ENCODE data around the gene FN3KRP.
"Not testable (repeated sequence)": the region's sequence is repeated elsewhere in the genome, so short reads cannot be mapped to it uniquely, and the experiment has no call there.

The FN3KRP gene

GRCh38 chr17:82737967-82738877 is 21.7 kb downstream of the FN3KRP start:
- in situ Hi-C loops (cut with HindIII; ENCODE audit: low sequenced_read_pairs): no loop called here

GRCh38 chr17:82740906-82741759 is 24.6 kb downstream of the FN3KRP start:
- in situ Hi-C loops (cut with HindIII; ENCODE audit: low sequenced_read_pairs): no loop called here

- in situ Hi-C loops (cut with HindIII; ENCODE audit: low sequenced_read_pairs): no loop called here
Observed at GRCh38 chr17:82743344-82744219, 27.1 kb downstream of the FN3KRP start.

GRCh38 chr17:82744736-82745135 is 28.2 kb downstream of the FN3KRP start:
- in situ Hi-C loops (cut with HindIII; ENCODE audit: low sequenced_read_pairs): not testable (repeated sequence)

GRCh38 chr17:82745524-82745923 is 29.0 kb downstream of the FN3KRP start:
- in situ Hi-C loops (cut with HindIII; ENCODE audit: low sequenced_read_pairs): no loop called here

- in situ Hi-C loops (cut with HindIII; ENCODE audit: low sequenced_read_pairs): no loop called here
Observed at GRCh38 chr17:82748756-82749155, 32.2 kb downstream of the FN3KRP start.

- in situ Hi-C loops (cut with HindIII; ENCODE audit: low sequenced_read_pairs): no loop called here
Observed at GRCh38 chr17:82750241-82750908, 33.9 kb downstream of the FN3KRP start.

- in situ Hi-C loops (cut with HindIII; ENCODE audit: low sequenced_read_pairs): no loop called here
Observed at GRCh38 chr17:82751171-82751570, 34.7 kb downstream of the FN3KRP start.

GRCh38 chr17:82751571-82752370 is 35.3 kb downstream of the FN3KRP start, which contains the start of gene TBCD:
TBCD (plus strand) TSS chr17:82752065; CDS start chr17:82752194, 129 bp downstream.
- in situ Hi-C loops (cut with HindIII; ENCODE audit: low sequenced_read_pairs): no loop called here

GRCh38 chr17:82752371-82753200 is 36.1 kb downstream of the FN3KRP start:
- in situ Hi-C loops (cut with HindIII; ENCODE audit: low sequenced_read_pairs): no loop called here

- in situ Hi-C loops (cut with HindIII; ENCODE audit: low sequenced_read_pairs): no loop called here
Observed at GRCh38 chr17:82753201-82753464, 36.6 kb downstream of the FN3KRP start.

- in situ Hi-C loops (cut with HindIII; ENCODE audit: low sequenced_read_pairs): no loop called here
Observed at GRCh38 chr17:82754297-82755208, 38.0 kb downstream of the FN3KRP start.

GRCh38 chr17:82756166-82756565 is 39.7 kb downstream of the FN3KRP start:
- in situ Hi-C loops (cut with HindIII; ENCODE audit: low sequenced_read_pairs): no loop called here

GRCh38 chr17:82765371-82765770 is 48.9 kb downstream of the FN3KRP start:
- in situ Hi-C loops (cut with HindIII; ENCODE audit: low sequenced_read_pairs): no loop called here

GRCh38 chr17:82767041-82767754 is 50.7 kb downstream of the FN3KRP start:
- in situ Hi-C loops (cut with HindIII; ENCODE audit: low sequenced_read_pairs): no loop called here

- in situ Hi-C loops (cut with HindIII; ENCODE audit: low sequenced_read_pairs): no loop called here
Observed at GRCh38 chr17:82769041-82769440, 52.5 kb downstream of the FN3KRP start.

- in situ Hi-C loops (cut with HindIII; ENCODE audit: low sequenced_read_pairs): no loop called here
Observed at GRCh38 chr17:82772026-82772425, 55.5 kb downstream of the FN3KRP start.
